Mammary epithelial cell (primary cell): ENCODE results near the gene GPALPP1.
"Not testable (repeated sequence)": the region's sequence is repeated elsewhere in the genome, so short reads cannot be mapped to it uniquely, and the experiment has no call there.

Experiments
- CTCF ChIP-seq, 2 donors: IDR thresholded peaks in 1 of 2; conservative IDR thresholded peaks in 1 of 2; 2 replicates each; pipeline ENCODE4 v1.5.1; 2011 to 2012; ENCODE audit warnings: inconsistent platforms in 2 of 2, low read length in 2 of 2, mild to moderate bottlenecking in 2 of 2, control low read depth in 1 of 2, low read depth in 1 of 2; ENCODE audit not compliant: insufficient read depth in 1 of 2; ENCODE audit errors: extremely low read depth in 1 of 2
- EZH2 ChIP-seq: IDR thresholded peaks from 2 replicates; pipeline ENCODE4 v1.6.1; 2012; ENCODE audit warnings: low read length, inconsistent platforms, borderline replicate concordance

- not testable (repeated sequence) for TF ChIP-seq CTCF (conservative IDR thresholded peaks at IDR 0.05 in 1 of 2, IDR thresholded peaks at IDR 0.05 in 1 of 2; ENCODE audit: extremely low read depth in 1 of 2, insufficient read depth in 1 of 2, low read depth in 1 of 2, low read length in 2 of 2); EZH2
These were observed 30.6 kb downstream of the GPALPP1 start for GRCh38 chr13:45019981-45020380.
